Erythroblast (primary cell): ENCODE results near the gene UTS2B.

Experiments
- GATA1 ChIP-seq: IDR thresholded peaks from 2 replicates; pipeline ENCODE4 v1.6.1; 2011; ENCODE audit warnings: low read depth, mild to moderate bottlenecking, control low read depth, low read length, moderate library complexity
- POLR2A ChIP-seq: IDR thresholded peaks from 2 replicates; pipeline ENCODE4 v1.6.1; 2011; ENCODE audit warnings: mild to moderate bottlenecking, low read length

- TF ChIP-seq POLR2A (no peak), GATA1 (no peak)
Observed at GRCh38 chr3:191238321-191238817, 92.0 kb downstream of the UTS2B start.
